Peyer's patch (tissue), 4 donors: ENCODE measurements around the gene LMBR1. TPM values are rescaled to one million over a fixed set of nuclear protein-coding genes. Genes with fewer than 3 reads are reported as not detected.

ENCODE experiments used
- DNase-seq, 3 donors: peaks; one replicate each; pipeline ENCODE4 v3.0.0-alpha.2; 2017 to 2019
- H3K27ac ChIP-seq, 4 donors: fragments of 200-600 bp; sonication (generic); one replicate each; pipeline ENCODE4 v1.5.1; 2016 to 2019
- H3K27me3 ChIP-seq, 2 donors: fragments of 200-600 bp; sonication (generic); one replicate each; pipeline ENCODE4 v1.5.1; 2019
- H3K36me3 ChIP-seq, 3 donors: fragments of 200-600 bp; sonication (generic); one replicate each; pipeline ENCODE4 v1.5.1; 2016 to 2019
- H3K4me1 ChIP-seq, 4 donors: fragments of 200-600 bp; sonication (generic); one replicate each; pipeline ENCODE4 v1.5.1; 2016 to 2019
- H3K4me3 ChIP-seq, 4 donors: fragments of 200-600 bp; sonication (generic); 1 replicate in 3 of 4; 2 replicates in 1 of 4; pipeline ENCODE4 v1.5.1; 2016 to 2019; ENCODE audit warnings: mild to moderate bottlenecking in 1 of 4
- H3K9me3 ChIP-seq, 4 donors: fragments of 200-600 bp; sonication (generic); one replicate each; pipeline ENCODE4 v1.5.1; 2016 to 2019; ENCODE audit warnings: mild to moderate bottlenecking in 1 of 4
- POLR2A ChIP-seq, 2 donors: fragments of 450-650 bp; IDR thresholded peaks; one replicate each; pipeline ENCODE4 v1.5.1; 2017; ENCODE audit warnings: antibody characterized with exemption in 2 of 2, mild to moderate bottlenecking in 2 of 2, moderate library complexity in 2 of 2
- total RNA-seq, 4 donors: library from RNA; depleted of rRNA; stranded (reverse); fragments of >200 nt; gene quantifications; one replicate each; pipeline ENCODE4 v1.1.0, GENCODE V29; 2016
- TF ChIP-seq, protein P1 (sequence below), 6 experiments: fragments of 450-650 bp in 4 of 6; fragments of 200-600 bp in 2 of 6; sonication (generic) in 1 of 6; IDR thresholded peaks; one replicate each; pipeline ENCODE4 v1.5.1; 2017 to 2019; ENCODE audit warnings: antibody characterized with exemption in 6 of 6, mild to moderate bottlenecking in 3 of 6, moderate library complexity in 1 of 6

LMBR1 gene
- total RNA-seq, 4 donors from 2014 or later: 30.5 to 69.3 (median 62.8) TPM

DNA sequence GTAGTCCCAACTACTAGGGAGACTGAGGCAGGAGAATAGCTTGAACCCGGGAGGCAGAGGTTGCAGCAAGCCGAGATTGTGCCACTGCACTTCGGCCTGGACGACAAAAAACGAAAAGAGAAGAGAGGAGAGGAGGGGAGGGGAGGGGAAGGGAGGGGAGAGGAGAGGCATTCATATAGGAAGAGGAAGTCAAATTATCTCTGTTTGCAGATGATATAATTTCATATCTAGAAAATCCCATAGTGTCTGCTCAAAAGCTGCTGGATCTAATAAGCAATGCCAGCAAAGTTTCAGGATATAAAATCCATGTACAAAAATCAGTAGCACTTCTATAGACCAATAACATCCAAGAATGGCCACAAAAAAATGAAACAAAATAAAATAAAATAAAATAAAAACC lies 120.3 kb downstream of the LMBR1 start:
- TF ChIP-seq, protein P1, sequence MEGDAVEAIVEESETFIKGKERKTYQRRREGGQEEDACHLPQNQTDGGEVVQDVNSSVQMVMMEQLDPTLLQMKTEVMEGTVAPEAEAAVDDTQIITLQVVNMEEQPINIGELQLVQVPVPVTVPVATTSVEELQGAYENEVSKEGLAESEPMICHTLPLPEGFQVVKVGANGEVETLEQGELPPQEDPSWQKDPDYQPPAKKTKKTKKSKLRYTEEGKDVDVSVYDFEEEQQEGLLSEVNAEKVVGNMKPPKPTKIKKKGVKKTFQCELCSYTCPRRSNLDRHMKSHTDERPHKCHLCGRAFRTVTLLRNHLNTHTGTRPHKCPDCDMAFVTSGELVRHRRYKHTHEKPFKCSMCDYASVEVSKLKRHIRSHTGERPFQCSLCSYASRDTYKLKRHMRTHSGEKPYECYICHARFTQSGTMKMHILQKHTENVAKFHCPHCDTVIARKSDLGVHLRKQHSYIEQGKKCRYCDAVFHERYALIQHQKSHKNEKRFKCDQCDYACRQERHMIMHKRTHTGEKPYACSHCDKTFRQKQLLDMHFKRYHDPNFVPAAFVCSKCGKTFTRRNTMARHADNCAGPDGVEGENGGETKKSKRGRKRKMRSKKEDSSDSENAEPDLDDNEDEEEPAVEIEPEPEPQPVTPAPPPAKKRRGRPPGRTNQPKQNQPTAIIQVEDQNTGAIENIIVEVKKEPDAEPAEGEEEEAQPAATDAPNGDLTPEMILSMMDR (IDR thresholded peaks at IDR 0.05): no peak
- no peak for TF ChIP-seq POLR2A (IDR thresholded peaks at IDR 0.05)
- Histone ChIP-seq H3K4me1 (no peaks in the 10 kb centered on the region), H3K27me3 (no peaks in the 10 kb centered on the region), H3K27ac (no peak overlapping the region), H3K4me3 (no peak overlapping the region), H3K36me3 (no peaks in the 10 kb centered on the region), H3K9me3 (no peaks in the 10 kb centered on the region)
- DNase-seq: no peak

DNA sequence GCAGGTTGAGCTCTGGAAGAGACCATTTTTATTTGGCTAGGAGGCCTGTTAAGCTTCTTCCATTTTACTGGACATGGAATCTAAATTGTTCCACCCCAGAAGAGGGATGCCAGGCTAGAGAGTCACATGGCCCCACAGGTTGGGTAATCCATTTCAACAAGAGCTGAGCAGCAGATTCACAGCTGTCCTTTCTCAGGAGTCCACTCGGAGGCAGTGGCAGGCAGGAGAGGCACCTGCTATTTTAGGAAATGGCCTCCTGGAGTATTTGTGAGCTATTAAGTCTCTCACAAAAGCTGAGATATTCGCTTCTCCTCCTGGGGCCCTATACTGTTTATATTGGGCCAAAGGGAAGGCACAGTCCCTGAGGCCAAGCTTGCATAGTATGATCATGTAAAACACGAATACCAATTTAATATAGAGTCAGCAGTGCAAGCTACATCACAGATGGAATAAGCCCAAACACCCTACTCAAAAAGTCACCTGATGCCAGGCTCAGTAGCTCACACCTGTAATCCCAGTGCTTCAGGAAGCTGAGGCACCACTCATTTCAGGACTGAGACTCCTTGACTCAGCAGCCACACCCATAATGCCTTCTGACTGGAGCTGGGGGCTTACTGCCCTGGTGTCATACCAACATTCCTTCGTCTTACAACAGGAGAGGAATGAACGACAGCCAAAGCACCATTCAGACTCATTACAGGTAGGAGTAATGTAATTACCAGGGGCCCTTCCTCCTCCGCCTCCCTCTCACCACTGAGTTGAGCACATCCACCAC lies 124.1 kb downstream of the LMBR1 start:
- H3K4me1 ChIP-seq: no peaks in the 10 kb centered on the region
- H3K27me3 ChIP-seq: no peaks in the 10 kb centered on the region
- no peak overlapping the region for H3K4me3 ChIP-seq
- no peak for DNase-seq
- H3K27ac ChIP-seq: no peak overlapping the region
- TF ChIP-seq POLR2A (IDR thresholded peaks at IDR 0.05): no peak
- TF ChIP-seq, protein P1 (IDR thresholded peaks at IDR 0.05): no peak
- H3K9me3 ChIP-seq: no peaks in the 10 kb centered on the region
- H3K36me3 ChIP-seq: no peaks in the 10 kb centered on the region

DNA sequence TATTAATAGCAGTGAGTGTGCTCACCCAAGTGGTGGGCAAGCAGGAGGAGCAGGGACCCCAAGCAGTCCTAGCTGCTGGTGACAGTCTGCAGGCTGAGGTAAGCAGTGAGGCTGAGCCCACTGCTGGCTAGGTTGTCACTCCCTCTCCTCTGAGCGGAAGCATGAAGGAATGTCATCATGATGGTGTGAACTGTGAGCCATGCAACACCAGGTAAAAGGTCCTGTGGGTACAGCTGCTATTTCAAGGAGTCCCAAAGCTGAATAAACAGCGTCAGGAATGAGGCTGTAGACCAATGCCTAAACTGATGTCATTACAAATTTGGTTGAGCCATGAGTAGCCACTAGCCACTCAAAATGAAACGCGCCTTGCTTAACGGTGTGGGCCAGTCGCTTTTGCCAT lies 126.3 kb downstream of the LMBR1 start:
- Histone ChIP-seq H3K4me3 (no peak overlapping the region), H3K9me3 (no peaks in the 10 kb centered on the region), H3K36me3 (no peaks in the 10 kb centered on the region), H3K27ac (no peak overlapping the region), H3K27me3 (no peaks in the 10 kb centered on the region), H3K4me1 (no peaks in the 10 kb centered on the region)
- DNase-seq: no peak
- TF ChIP-seq POLR2A (IDR thresholded peaks at IDR 0.05): no peak
- TF ChIP-seq, protein P1 (IDR thresholded peaks at IDR 0.05): no peak

DNA sequence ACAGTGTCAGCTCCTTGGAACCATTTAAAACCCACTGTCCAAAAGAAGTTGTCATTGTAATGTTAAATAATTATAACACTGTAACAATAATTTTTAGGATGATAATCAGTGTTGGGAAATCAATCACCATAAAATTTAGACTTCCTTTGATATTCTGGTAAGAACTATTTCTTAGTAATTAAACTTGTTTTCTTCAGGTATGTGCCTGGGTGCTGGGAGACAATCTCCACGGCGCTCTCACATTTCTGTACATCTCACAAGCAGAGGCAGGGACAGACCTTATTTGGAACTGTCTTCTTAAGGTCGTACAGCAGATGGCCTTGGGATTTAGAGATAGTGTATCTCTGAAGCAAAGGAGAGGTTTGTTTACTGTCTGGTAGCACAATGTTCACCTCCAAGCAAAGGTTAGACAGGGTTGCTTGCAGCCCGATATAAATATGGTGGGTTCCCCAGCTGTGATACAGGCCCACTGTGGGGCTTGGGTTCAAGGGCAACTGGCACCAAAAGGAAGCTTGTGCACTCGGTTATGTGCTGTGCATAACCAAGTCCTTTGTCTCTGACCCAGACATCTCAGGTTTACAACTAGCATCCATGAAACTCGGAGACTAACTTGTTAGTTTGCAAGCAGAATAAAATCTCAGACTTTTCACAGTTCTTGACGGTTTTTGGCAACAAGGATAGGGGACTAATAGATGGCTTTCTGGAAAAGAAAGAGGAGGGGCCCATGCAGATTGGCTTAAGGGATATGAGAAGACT lies 126.9 kb downstream of the LMBR1 start:
- Histone ChIP-seq H3K27me3 (no peaks in the 10 kb centered on the region), H3K27ac (no peak overlapping the region), H3K9me3 (no peaks in the 10 kb centered on the region), H3K4me1 (no peaks in the 10 kb centered on the region), H3K4me3 (no peak overlapping the region), H3K36me3 (no peaks in the 10 kb centered on the region)
- no peak for DNase-seq
- TF ChIP-seq POLR2A (IDR thresholded peaks at IDR 0.05): no peak
- TF ChIP-seq, protein P1 (IDR thresholded peaks at IDR 0.05): no peak

DNA sequence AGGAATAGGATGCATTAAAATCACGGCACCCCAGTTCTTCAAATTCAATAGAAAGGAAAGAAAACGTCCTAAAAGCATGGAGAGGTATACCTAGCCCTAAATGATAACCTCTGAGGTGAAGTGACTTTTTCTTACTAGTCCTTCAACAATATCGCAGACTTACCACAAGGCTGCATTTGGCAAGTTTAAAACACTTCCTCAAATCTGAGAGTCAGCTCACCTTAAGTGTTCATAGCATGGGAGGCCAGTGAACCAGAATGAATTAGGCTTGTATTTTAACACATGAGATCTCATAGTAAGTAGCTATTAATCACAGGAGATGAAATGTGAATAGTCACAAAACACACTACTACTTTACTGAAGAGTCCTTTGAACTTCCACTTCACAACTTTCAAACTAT lies 128.2 kb downstream of the LMBR1 start:
- TF ChIP-seq, protein P1 (IDR thresholded peaks at IDR 0.05): no peak
- no peak for TF ChIP-seq POLR2A (IDR thresholded peaks at IDR 0.05)
- Histone ChIP-seq H3K27ac (no peak overlapping the region), H3K9me3 (no peaks in the 10 kb centered on the region), H3K4me1 (no peaks in the 10 kb centered on the region), H3K27me3 (no peaks in the 10 kb centered on the region), H3K36me3 (no peaks in the 10 kb centered on the region), H3K4me3 (no peak overlapping the region)
- no peak for DNase-seq
